8988T (cell line): ENCODE measurements around the gene C5orf58.

ENCODE experiments used
- DNase-seq: peaks from one replicate; pipeline ENCODE4 v3.0.0; 2011

Gene C5orf58

GRCh38 chr5:170286386-170286925 is 53.7 kb downstream of the C5orf58 start:
- no peak for DNase-seq

GRCh38 chr5:170287532-170287931 is 54.7 kb downstream of the C5orf58 start:
- no peak for DNase-seq

GRCh38 chr5:170288151-170288550 is 55.4 kb downstream of the C5orf58 start:
- DNase-seq: no peak

GRCh38 chr5:170288551-170288950 is 55.8 kb downstream of the C5orf58 start:
- DNase-seq: no peak

DNA sequence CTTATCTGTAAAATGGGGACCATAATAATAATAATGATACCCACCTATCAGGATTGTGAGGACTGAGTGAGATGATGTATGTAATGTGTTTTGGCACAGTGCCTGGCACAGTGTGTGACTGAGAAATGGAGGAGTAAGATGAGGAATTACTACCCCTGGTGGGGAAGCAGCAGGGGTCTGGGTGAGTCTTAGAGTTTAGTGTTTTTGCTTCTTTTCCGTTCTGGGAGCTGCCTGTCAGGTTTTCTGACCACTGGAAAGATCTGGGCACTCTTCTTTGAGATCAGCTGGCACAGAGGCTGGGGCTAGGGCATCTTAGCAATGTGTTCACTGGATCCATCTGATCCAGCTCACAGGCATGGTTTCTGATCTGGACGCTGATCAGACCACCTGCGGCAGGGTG is 56.3 kb downstream of the C5orf58 start:
- DNase-seq: no peak

- DNase-seq: no peak
Measured at GRCh38 chr5:170289764-170290163, 57.0 kb downstream of the C5orf58 start.

DNA sequence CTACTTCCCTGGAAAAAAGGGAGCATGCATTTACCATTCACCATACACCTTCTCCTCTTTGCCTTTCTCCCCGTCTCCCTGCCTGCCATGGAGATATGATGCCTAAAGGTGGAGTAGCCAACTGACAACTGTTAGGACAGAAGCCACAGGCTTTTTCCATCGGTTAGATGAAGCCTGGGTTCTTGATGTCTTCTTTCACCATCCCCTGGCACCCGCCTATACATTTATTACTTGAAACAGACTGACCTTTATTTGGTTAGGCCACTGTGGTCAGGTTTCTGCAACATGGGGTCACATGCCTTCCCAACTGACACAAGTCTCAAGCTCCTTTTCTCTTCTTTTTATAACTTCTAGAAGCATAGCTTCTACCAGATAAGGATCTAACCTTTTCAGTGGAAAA is 57.7 kb downstream of the C5orf58 start:
- no peak for DNase-seq

DNA sequence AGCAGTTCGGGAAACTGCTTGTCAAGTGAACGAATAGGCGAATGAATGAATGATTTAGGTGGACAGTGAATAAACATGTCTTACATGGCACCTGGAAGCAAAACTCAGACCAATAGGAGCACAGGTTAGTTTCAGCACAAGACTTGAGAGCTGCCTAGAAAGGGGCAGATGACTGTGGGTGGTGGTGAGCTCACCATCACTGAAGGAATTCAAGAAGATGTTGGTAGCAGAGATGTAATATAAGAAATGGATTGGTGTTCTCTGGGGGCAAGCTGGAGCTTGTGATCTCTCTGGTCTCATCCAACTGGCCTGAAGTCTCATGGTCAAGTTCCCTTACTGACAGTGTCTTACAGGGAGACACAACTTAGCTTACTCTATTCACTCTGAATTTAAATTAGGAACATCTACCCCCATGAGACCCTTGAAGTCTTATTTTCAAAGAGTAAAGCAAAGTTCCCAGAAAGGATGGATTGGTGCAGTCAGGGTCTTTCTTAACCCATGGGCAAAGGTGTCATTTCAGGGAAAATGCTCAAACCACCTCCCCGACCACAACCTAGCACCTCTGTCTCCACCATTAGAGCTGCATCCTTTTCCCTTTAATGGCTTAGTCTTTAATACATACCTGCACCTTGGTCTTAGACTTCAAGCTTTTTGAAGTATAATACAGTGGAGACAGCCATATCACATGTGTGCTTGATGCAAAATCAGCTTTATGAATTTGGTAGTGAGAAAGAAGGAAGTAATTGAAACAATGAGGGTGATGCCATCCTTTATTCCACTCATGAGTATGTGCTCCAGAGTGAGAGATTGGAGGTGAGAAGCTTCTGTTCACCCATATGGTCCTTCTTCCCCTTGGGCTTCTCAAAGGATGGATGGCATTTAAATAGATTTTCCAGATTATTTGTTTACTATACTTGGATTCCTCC is 59.7 kb downstream of the C5orf58 start:
- no peak for DNase-seq

DNA sequence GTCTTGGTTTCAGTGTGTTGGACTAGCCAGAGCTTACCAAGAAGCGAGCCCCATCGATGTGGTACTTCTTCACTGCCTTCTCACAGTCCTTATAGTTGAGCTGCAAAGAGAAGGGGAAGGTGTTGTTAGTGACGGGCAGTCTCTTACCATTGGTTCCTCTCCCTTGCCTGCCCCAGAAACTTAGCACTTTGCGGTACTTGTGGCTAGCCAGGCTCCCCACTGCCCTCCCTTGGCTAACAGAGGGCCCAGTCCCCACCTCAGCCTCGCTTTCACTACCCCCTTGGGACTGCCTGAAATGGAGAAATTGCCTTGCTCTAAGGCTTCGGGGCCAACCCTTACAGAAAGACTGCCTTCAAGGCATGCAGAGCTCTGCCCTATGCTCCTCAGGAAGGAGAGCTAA is 60.5 kb downstream of the C5orf58 start:
- no peak for DNase-seq

DNA sequence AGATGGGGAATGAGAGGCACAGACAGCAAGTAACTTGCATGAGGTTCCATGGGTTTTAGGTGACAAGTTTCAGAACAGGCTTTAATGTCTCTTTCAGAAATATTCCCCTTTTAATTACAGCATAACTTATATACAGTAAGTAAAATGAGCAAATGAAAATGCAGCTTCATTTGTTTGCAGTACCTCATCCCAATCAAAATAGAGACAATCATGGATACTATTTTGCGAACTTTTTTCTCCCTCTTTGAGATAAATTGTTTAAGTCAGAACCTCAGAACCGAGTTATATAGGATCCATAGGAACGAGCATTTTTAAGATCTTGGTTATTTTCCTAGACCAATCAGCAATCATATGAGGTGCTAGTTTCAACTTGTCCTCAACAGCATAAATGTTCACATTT is 61.3 kb downstream of the C5orf58 start:
- no peak for DNase-seq

- no peak for DNase-seq
Measured at GRCh38 chr5:170294556-170294955, 61.8 kb downstream of the C5orf58 start.
